ENCODE measurements around the gene CTNNA1.

The CTNNA1 gene

DNA sequence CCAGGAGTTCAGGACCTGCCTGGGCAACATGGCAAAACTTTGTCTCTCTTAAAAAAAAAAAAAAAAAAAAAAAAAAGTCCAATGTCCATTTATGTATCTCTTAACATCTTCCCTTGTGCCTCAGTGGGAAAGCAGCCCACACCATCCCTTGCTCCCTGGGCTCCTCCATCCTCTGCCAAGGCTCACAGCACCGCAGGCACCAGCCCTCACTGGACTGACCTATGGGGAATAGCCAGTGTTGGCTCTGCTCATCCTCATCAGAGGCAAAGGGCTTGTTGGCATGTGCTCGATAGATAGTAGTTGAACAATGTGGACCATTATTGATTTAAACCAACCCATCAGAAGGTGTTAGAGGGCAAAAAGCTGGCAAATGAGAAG, 183.7 kb downstream of the CTNNA1 start:
- no peak for DNase-seq (ENCODE audit: low spot score)
- Histone ChIP-seq H3K4me3 (no peak overlapping the region), H3K27ac (peak overlapping the region in 1 of 2 donors; percentile 2)
- TF ChIP-seq, protein P1, sequence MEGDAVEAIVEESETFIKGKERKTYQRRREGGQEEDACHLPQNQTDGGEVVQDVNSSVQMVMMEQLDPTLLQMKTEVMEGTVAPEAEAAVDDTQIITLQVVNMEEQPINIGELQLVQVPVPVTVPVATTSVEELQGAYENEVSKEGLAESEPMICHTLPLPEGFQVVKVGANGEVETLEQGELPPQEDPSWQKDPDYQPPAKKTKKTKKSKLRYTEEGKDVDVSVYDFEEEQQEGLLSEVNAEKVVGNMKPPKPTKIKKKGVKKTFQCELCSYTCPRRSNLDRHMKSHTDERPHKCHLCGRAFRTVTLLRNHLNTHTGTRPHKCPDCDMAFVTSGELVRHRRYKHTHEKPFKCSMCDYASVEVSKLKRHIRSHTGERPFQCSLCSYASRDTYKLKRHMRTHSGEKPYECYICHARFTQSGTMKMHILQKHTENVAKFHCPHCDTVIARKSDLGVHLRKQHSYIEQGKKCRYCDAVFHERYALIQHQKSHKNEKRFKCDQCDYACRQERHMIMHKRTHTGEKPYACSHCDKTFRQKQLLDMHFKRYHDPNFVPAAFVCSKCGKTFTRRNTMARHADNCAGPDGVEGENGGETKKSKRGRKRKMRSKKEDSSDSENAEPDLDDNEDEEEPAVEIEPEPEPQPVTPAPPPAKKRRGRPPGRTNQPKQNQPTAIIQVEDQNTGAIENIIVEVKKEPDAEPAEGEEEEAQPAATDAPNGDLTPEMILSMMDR (IDR thresholded peaks at IDR 0.05), result no peak

DNA sequence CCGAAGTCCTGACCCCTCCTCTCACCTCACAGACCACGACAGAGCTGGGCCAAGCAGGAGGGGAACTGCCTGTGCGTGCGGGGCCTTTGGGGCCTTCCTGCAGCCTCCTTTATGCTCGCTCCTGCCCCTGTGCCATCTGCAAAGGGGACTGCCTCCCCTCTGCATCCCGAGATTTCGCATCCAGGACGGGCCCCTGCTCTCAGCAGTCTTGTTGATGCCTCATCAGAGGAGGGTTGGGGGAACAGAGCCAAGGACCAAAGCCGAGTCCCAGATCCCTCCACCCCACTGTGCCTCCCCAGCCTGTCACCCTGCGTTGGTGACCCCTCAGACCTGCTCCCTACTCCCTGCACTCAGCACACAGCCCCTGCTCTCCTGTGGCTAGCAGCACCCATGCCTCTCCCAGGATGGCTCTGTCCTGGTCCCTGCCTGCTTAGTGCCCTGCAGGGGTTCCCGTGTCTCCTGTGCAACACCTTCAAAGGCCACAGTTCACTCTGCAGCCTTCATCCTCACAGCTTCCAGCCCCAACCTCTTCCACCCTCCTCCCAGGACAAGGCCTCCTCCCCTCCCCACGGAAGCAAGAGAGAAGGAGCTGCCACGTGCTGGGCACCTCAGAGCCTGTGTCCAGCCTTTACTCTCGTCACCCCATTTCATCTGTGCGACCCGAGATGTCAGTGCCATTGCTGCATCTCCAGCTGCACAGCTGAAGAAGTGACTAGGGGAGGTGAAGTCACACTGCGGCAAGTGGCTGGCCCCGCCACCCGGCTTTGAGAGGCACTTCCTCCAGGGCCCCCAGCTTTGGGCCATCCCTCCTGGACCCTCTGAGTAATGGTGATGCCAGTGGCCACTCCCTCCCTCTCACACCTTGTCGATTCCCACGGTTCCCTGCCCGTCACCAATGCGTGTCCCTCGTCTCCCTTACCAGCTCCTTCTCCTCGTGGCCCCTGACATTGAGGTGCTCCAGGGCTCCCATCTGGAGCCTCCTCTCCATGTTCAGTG, 184.5 kb downstream of the CTNNA1 start:
- H3K27ac ChIP-seq, result peak overlapping the region in 1 of 2 donors; percentile 2
- H3K4me3 ChIP-seq, result no peak overlapping the region
- TF ChIP-seq, protein P1 (IDR thresholded peaks at IDR 0.05), result no peak
- DNase-seq (ENCODE audit: low spot score), result no peak

DNA sequence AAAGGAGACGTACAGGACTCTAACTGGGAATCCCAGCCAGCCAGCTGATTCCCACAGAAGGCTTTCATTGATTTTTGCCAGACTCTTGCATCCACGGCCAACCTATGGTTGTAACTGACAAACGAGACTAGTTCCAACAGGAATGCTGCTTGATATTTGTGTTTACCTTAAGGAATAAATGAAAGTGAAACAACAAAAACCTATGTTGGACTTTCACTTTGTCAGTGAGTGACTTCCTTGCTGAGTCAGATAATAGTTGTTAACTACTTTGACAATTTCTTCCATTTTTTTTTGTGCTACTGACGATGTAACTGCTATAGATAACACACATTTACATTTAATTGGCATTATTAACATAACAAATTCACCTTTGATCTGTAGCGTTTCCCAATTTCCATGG, 185.3 kb downstream of the CTNNA1 start:
- DNase-seq (ENCODE audit: low spot score), result no peak
- no peak overlapping the region for H3K27ac ChIP-seq
- TF ChIP-seq, protein P1 (IDR thresholded peaks at IDR 0.05), result no peak
- H3K4me3 ChIP-seq, result no peak overlapping the region

DNA sequence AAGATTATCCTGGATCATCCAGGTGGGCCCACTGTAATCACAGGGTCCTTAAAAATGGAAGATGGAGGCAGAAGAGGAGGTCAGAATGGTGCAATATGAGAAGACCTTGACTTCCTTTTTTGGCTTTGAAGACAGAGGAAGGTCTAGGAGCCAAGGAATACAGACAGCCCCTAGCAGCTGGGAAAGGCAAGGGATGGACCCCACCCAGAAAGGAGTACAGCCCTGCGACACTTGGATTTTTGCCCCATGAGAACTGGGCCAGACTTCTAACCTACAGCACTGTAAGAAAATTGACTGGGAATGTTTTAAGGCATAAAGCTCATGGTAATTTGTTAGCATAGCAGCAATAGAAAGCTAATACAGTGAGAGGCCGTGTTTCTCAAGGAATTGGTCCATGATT, 188.8 kb downstream of the CTNNA1 start:
- DNase-seq (ENCODE audit: low spot score), result no peak
- H3K27ac ChIP-seq, result no peak overlapping the region
- TF ChIP-seq, protein P1 (IDR thresholded peaks at IDR 0.05), result no peak
- no peak overlapping the region for H3K4me3 ChIP-seq

DNA sequence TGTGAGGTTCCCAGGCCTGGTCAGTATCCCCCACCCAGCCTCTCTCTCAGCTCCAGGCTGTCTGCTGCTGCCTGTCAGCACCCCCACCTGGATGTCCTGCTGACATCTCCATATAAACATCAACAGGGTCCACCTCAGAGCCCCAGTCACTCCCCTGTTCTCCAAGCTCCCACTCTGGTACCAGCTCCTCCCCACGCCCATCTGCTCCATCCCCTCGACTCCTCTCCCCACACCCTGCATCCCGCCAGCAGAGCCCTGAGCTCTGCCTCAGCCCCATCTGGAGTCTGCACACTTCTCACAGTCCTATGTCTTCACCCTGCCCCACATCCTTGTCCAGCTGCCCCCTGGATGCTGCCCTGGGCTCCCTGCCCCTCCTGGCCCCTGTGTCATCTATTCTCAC, 189.6 kb downstream of the CTNNA1 start:
- no peak overlapping the region for H3K27ac ChIP-seq
- TF ChIP-seq, protein P1 (IDR thresholded peaks at IDR 0.05), result no peak
- no peak for DNase-seq (ENCODE audit: low spot score)
- H3K4me3 ChIP-seq, result no peak overlapping the region

DNA sequence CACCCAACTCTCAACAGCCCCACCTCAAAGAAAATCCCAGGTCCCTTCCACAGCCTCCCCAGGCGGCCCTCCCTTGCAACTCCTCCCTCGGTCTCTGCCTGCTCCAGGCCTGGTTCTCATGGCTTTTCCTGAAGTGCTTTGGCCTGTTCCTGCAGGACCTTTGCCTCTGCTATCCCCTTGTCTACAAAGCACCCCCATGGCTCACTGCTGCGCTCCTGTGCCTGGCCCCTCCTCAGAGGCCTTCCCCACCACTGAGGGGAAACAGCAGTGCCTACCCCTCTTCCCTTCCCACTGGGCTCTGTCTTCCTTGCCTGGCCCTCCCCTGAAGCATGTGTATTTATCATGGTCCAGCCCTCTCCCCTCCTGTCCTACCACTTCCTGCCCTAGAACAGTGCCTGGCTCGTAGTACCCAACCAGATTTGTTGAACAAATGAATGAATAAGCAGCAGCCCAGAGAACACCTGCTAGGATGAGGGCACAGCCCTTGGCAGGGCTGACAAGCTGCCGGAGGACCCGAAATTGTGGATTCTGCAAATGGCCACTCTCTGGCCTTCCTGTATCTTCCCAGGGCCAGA, 190.5 kb downstream of the CTNNA1 start:
- H3K4me3 ChIP-seq, result no peak overlapping the region
- H3K27ac ChIP-seq, result no peak overlapping the region
- DNase-seq (ENCODE audit: low spot score), result no peak
- TF ChIP-seq, protein P1 (IDR thresholded peaks at IDR 0.05), result no peak
